Measurements from ENCODE around the gene SART1.
A peak's percentile ranks its signal among the peaks of the same experiment; 100 is the strongest.
"Not testable (repeated sequence)": the region's sequence is repeated elsewhere in the genome, so short reads cannot be mapped to it uniquely, and the experiment has no call there.

SART1 gene

DNA sequence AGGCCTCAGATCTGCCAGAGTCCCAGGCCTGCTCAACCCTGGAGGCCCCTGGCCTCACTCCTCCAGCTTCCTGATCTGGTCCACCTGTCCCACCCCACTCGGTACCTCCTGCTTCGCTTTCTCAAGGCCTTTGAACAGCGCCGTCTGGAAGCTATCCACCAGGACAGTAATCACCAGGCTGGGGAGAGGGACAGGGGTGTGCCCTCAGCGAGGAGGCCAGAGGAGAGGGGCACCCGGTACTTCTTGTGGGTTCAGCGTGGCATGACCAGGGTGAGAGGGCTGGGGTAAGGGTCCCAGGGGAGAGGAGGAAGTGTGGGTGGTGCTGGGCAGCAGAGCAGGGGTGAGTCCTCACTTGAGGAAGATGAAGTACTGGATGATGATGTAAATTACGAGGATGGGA lies 58.7 kb downstream of the SART1 start:
- DNase-seq: no peak

DNA sequence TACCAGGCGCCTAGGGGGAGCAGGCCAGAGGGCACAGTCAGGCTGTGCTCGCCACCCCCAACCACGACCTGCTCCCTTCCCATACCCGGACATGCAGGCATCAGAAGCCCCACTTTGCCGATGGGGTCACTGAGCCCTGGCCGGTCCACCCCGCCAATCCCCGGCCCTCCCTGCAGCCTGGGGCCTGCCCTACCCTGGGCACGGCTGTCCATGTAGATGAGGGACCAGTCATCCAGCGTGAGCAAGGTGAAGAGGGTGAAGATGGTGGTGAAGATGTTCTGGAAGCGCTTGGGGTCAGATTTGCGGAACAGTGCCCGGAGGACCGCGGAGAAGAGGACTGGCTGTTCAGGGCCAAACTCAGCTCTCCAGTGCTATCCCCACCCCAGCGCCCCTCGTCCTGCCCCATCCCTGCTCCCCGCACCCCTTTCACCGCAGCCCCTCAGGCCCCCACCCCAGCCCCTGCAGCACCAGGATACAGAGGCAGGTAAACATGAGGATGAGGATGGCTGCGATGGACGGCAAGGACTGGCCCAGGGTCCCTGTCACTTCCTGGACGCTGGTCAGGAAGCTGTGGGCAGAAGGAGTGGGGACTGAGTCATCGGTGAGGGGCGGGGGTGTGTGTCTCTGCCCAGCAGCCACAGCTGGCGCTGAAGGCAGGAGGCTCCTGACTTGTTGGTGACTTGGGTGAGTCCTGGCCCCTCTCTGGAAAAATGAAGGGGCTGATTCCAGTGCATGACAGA lies 59.3 kb downstream of the SART1 start:
- no peak for DNase-seq

DNA sequence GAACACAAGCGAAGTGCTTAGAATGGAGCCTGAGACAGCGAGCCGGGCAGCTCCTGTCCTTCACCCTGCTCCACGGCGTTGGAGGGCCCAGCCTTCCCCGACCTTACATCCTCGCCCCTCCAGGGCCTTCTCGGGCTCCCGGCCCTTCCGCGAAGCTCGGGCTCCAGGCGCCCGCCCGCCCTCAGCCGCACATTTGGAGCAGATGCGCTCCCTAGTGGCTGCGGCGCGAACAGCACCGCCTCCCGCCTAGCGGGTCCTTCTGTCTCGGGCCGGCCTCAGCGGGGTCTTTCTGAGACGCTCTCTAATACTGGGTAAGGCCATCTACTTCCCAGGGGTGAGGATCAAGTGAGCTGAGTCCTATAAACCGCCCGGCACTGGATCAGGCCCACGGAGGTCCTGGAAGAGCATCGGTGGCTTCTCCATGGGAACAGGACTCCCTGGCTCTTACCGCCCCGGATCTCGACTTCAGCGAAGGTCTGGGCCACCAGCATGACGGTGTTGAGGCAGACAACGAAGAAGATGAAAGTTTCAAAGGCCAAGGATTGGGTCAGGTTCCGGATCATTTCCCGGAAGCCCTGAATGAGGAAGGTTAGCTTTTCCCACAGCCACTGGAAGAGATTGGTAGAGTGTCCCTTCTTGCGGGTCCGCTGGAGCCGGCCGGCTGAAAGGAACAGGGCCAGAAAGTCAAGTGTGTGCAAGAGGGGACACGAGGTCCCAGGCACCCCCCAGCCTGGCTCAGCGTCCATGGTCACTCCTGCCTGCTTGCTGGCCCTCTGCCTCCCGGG lies 61.1 kb downstream of the SART1 start:
- DNase-seq: peak; percentile 87

DNA sequence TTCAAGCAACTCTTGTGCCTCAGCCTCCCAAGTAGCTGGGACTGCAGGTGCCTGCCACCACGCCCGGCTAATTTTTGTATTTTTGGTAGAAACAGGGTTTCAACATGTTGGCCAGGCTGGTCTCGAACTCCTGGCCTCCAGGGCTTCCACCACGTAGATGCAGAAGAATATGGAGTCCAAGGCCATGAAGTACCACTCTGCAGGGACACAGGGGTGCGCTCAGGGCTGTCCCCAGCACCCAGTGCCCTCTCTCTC lies 61.6 kb downstream of the SART1 start:
- not testable (repeated sequence) for DNase-seq

DNA sequence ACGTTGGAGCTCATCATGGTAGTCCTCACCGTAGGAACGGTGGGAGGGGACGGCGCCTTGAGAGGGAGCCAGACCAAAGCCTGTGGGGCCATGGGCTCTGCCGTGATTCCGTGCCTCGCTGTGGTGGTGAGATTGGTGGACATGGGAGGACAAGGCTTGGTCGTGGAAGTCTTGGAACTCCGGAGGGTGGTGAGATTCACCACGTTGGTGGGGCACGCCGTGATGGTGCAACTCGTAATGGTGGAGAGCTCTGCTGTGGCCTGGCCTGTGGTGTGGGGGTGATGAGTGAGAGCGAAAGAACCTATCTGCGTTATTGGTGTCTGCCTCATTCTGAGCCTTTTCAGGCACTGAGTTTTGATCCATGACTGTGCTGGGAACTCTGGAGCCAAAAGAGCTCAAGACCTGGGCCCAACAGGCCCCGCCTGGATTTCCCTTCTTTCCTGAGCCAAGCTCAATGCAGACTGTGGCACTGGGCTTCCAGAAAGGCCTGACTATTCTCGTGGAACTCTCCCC lies 64.5 kb downstream of the SART1 start, which contains the start of gene CATSPER1:
CATSPER1 (minus strand) TSS at position 463 of the 513 bp plus-strand sequence; CDS start at position 363, 100 bp downstream.
- DNase-seq: no peak
